ENCODE measurements around the gene AFDN. TPM values are rescaled to one million over a fixed set of nuclear protein-coding genes. Genes with fewer than 3 reads are reported as not detected.

AFDN gene
- total RNA-seq, 1 donor from 2014 or later, result 109 TPM

DNA sequence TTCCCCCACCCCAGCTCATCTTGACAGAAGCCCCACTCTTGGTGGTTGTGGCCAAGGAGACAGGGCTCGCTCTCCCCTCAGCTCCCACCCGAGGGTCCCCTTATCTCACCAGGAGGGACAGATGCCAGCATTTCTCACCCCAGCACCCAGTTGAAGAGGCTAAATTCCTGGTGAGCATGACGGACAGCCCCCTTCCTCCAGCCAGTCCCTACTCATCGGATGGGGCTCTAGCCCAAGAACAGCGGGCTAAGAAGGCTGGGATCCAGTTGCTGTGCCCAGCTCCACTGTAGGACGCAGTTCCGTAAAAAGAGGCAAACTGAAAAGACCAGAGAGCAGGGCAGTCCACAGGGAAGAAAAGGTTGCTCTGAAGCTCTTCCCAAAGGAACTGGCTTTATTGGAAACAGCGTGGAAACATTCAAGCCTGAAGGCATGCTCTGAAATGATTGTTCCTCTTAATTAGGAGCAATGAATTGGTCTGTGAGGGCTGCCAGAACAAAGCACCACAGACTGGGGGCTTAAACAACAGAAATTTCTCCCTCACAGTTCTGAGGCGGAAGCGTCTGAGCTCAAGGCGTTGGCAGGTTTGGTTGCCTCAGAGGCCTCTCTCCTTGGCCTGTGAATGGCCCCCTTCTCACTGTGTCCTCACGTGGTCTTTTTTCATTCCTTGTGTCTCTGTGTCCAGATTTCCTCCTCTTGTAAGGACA lies 152.9 kb downstream of the AFDN start:
- no peak overlapping the region for H3K4me3 ChIP-seq (ENCODE audit: low read depth, low read length)
- no peak for DNase-seq (ENCODE audit: low read depth)
- TF ChIP-seq, protein P1, sequence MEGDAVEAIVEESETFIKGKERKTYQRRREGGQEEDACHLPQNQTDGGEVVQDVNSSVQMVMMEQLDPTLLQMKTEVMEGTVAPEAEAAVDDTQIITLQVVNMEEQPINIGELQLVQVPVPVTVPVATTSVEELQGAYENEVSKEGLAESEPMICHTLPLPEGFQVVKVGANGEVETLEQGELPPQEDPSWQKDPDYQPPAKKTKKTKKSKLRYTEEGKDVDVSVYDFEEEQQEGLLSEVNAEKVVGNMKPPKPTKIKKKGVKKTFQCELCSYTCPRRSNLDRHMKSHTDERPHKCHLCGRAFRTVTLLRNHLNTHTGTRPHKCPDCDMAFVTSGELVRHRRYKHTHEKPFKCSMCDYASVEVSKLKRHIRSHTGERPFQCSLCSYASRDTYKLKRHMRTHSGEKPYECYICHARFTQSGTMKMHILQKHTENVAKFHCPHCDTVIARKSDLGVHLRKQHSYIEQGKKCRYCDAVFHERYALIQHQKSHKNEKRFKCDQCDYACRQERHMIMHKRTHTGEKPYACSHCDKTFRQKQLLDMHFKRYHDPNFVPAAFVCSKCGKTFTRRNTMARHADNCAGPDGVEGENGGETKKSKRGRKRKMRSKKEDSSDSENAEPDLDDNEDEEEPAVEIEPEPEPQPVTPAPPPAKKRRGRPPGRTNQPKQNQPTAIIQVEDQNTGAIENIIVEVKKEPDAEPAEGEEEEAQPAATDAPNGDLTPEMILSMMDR (conservative IDR thresholded peaks at IDR 0.05; ENCODE audit: low read depth, low read length), result no peak

DNA sequence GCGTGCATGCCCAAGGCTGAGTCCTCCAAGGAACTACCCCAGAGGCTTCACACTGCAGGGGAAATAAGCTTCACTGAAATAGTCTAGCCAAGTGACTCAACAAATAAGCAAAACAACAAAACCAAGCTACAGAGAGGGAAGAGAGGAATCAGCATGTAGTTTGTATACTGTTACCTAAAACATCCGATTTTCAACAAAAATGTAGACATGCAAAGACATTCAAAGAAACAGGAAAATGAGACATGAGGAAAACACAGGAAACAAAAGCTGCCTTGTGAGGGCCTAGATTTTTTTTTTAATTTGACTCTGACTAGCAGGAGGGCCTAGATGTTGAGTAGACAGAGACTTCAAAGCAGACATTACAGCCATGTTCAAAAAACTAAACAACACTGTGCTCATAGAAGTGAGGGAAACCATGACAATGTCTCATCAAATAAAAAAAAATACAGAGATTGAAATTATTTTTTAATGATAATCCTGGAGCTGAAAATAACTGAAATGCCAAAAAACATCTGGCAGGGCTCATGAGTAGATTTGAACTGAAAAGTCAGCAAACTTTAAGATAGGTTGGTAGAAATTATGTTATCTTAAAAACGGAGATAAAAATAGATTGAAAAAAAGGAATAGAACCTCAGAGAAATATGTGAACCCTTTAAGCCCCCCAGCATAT lies 154.3 kb downstream of the AFDN start:
- H3K4me3 ChIP-seq (ENCODE audit: low read depth, low read length), result no peak overlapping the region
- no peak for DNase-seq (ENCODE audit: low read depth)
- TF ChIP-seq, protein P1 (conservative IDR thresholded peaks at IDR 0.05; ENCODE audit: low read depth, low read length), result no peak

DNA sequence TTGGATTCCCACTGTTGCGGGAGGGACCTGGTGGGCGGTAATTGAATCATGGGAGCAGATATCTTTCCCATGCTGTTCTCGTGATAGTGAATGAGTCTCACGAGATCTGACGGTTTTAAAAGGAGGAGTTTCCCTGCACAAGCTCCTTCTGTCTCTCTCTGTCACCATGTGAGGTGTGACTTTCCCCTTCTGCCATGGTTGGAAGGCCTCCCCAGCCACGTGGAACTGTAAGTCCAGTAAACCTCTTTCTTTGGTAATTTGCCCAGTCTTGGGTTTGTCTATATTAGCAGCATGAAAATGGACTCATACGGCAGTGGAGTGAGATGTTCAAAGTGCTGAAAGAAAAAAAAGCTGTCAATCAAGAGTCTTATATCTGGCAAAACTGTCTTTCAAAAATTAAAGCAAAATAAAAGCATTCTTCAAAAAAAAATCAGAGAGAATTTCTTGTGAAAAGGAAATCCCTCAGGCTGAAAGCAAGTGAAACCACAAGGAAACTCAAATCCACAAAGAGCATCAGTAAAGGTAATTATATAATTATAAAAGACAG lies 155.3 kb downstream of the AFDN start:
- no peak overlapping the region for H3K4me3 ChIP-seq (ENCODE audit: low read depth, low read length)
- DNase-seq (ENCODE audit: low read depth), result no peak
- TF ChIP-seq, protein P1 (conservative IDR thresholded peaks at IDR 0.05; ENCODE audit: low read depth, low read length), result no peak

DNA sequence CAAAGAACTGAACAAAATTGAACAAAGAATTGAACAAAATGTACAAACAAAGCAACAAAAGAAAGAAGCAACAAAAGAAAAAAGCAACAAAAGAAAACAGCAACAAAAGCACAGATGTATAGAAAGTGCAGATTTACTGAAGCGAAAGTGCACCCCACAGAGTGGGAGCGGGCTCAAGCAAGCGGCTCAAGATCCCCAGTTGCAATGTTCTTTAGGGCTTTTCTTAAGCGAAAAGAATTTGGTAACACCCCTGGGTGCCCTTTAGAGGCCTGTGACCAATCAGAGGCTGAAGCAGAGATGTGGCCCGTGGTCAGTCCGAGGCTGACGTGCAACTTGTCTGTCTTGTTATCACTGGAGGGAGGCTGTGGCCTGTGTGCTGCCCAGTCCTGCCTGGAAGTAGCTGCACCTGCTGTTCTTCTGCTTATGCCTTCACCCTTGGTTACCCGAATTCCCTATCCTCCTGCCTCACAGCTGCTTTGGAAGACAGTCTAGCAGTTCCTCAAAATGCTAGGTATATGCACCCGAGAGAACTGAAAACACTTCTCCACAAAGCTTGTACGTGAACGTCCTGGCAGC lies 157.5 kb downstream of the AFDN start:
- H3K4me3 ChIP-seq (ENCODE audit: low read depth, low read length), result no peak overlapping the region
- TF ChIP-seq, protein P1 (conservative IDR thresholded peaks at IDR 0.05; ENCODE audit: low read depth, low read length), result no peak
- no peak for DNase-seq (ENCODE audit: low read depth)

DNA sequence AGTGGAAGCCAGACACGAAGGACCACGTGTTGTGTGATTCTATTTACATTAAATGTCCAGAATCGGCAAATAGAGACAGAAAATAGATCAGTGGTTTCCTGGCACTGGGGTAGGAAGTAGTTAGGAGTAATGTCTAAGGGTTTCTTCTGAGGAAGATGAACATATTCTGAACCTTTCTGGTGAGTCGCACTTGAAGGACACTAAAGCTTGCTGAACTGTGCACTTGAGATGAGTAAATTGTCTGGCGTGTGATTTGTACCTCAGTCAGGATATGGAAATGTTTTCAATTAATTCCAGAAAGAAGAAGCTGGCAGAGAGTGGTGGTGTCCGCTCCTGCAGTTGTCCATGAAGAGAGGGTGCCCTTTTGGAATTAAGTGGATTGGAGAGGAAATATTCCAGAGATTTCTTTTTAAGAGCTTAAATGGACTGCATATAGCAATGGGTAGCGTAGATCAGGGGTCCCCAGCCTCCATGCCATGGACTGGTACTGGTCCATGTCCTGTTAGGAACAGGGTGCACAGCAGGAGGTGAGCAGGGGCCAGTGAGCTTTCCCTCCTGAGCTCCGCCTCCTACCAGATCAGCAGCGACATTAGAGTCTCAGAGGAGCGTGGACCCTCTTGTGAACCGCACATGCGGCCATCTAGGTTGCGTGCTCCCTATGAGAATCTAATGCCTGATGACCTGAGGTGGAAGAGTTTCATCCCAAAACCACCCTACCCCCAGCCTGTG lies 158.3 kb downstream of the AFDN start:
- no peak for DNase-seq (ENCODE audit: low read depth)
- TF ChIP-seq, protein P1 (conservative IDR thresholded peaks at IDR 0.05; ENCODE audit: low read depth, low read length), result no peak
- H3K4me3 ChIP-seq (ENCODE audit: low read depth, low read length), result no peak overlapping the region

DNA sequence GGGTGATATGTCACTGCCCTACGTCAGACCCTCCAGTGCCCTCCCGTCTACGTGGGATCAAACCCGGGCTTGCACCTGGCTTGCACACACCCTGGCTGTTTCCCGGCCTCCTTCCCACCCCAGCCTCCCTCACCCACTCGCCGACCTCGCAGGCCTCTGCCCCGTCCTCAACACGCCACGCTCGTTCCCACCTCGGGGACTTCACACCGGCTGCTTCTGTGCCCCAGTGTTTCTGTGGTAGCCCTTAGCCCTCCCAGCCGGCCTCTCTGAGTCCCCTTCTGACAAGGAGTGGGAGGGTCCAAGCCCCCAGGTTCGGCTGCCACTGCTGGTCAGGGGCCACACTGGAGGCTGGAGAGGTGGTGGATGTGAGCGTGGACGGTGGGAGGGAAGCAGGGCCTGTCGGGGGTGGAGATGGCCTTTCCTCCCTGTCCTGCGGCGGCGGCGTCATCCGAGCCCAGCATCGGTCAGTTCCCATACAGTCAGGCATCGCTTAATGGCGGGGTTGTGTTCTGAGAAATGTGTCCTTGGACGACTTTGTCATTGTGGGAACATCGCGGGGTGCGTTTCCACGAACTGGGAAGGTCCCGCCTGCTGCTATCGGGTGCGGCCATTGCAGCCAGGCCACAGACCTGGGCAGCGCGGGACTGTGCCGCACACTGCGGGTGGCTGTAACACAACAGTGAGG lies 159.3 kb downstream of the AFDN start:
- TF ChIP-seq, protein P1 (conservative IDR thresholded peaks at IDR 0.05; ENCODE audit: low read depth, low read length), result no peak
- no peak for DNase-seq (ENCODE audit: low read depth)
- H3K4me3 ChIP-seq (ENCODE audit: low read depth, low read length), result no peak overlapping the region
